ENCODE measurements around the gene AKT1S1.

The AKT1S1 gene

DNA sequence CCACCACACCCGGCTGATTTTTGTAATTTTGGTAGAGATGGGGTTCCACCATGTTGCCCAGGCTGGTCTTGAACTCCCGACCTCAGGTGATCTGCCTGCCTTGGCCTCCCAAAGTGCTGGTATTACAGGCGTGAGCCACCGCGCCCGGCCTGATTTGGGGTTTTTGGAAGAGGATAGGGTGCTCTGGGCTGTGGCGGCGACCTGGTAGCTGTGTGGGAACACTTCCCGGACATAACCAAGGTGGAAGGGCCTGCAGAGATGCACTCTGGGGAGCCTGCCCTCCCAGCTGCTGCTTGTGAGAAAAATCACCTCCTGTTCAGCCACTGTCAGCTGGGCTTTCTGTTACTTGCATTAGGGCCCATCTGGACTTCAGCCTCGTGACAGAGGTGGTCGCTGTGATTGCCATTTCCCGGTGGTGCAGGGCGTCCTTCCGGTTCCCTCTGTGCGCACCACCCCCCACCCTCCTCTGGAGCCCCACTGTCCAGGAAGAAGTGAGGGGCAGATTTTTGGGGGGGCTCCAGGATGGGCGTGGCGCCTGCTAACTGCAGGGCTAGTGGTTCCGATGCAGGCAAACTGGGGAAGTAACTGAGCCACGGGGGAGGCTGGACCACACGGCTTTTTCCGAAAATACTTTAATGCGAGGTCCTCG lies 12.0 kb upstream of the AKT1S1 start:
- Histone ChIP-seq H3K4me3 (ENCODE audit: low read depth, low read length) (no peak overlapping the region), H3K4me1 (ENCODE audit: control insufficient read depth, insufficient read depth, low read length) (peaks cover 4% of the 10 kb centered on the region; the same call in 1 of the 2 replicates), H3K9me3 (ENCODE audit: control insufficient read depth, insufficient read depth, low read depth, low read length) (no peaks in the 10 kb centered on the region), H3K36me3 (ENCODE audit: control insufficient read depth, insufficient read depth, low read length) (peaks cover 24% of the 10 kb centered on the region), H3K27me3 (ENCODE audit: control insufficient read depth, insufficient read depth, low read length) (peaks cover 19% of the 10 kb centered on the region), H3K9ac (ENCODE audit: low read length) (no peak overlapping the region), H3K27ac (ENCODE audit: low read depth, low read length) (no peak overlapping the region)

DNA sequence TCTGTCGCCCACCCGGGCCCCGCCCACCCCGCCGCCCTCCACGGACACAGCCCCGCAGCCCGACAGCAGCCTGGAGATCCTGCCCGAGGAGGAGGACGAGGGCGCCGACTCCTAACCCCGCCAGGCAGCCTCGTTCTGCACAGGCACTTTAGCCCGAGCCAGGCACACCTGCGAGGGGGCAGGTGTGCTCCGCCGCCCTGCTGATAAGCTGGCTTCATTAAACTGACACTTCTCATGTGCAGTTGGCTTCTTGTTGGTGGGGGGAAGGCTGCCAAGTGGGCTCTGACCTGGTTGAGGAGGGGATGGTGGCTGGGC lies 11.3 kb upstream of the AKT1S1 start:
- Histone ChIP-seq H3K27ac (ENCODE audit: low read depth, low read length) (no peak overlapping the region), H3K36me3 (ENCODE audit: control insufficient read depth, insufficient read depth, low read length) (peaks cover 31% of the 10 kb centered on the region), H3K9ac (ENCODE audit: low read length) (no peak overlapping the region), H3K4me3 (ENCODE audit: low read depth, low read length) (no peak overlapping the region), H3K27me3 (ENCODE audit: control insufficient read depth, insufficient read depth, low read length) (peaks cover 19% of the 10 kb centered on the region), H3K4me1 (ENCODE audit: control insufficient read depth, insufficient read depth, low read length) (peaks cover 4% of the 10 kb centered on the region; the same call in 1 of the 2 replicates), H3K9me3 (ENCODE audit: control insufficient read depth, insufficient read depth, low read depth, low read length) (no peaks in the 10 kb centered on the region)

DNA sequence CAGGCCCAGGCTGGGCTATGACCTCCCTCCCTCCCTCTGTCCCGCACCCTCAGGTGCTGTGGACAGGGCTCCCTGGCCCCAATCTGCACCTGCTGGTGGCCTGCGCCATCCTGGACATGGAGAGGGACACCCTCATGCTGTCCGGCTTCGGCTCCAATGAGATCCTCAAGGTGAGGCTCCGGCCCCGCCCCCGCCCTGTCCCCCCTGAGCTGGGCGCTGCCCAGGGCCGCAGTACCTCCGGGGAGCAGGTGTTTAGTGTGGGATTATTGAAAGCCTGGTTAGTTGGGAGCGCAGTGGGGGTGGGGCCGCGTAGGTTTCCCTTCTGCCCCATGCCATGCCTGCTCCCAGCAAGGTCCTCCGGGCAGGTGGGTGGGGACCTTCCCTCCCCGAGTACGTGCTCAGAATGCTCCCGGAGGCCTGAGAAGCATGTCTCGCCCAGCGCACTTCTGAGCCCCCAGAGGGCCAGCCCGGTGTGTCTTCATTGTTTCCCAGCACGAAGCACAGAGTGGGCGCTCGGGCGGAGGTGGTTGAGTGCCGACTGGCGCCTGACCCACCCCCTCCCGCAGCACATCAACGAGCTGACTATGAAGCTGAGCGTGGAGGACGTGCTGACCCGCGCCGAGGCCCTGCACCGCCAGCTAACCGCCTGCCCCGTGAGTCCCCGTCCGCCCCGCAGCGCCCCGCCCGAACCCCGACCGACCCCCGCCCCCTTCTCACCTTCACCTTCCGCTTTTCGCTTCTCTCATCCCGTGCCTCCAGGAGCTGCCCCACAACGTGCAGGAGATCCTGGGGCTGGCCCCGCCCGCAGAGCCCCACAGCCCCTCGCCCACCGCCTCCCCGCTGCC lies 10.7 kb upstream of the AKT1S1 start:
- Histone ChIP-seq H3K9me3 (ENCODE audit: control insufficient read depth, insufficient read depth, low read depth, low read length) (no peaks in the 10 kb centered on the region), H3K27me3 (ENCODE audit: control insufficient read depth, insufficient read depth, low read length) (peaks cover 15% of the 10 kb centered on the region), H3K4me3 (ENCODE audit: low read depth, low read length) (no peak overlapping the region), H3K27ac (ENCODE audit: low read depth, low read length) (no peak overlapping the region), H3K9ac (ENCODE audit: low read length) (no peak overlapping the region), H3K36me3 (ENCODE audit: control insufficient read depth, insufficient read depth, low read length) (peaks cover 37% of the 10 kb centered on the region), H3K4me1 (ENCODE audit: control insufficient read depth, insufficient read depth, low read length) (peaks cover 4% of the 10 kb centered on the region; the same call in 1 of the 2 replicates)

DNA sequence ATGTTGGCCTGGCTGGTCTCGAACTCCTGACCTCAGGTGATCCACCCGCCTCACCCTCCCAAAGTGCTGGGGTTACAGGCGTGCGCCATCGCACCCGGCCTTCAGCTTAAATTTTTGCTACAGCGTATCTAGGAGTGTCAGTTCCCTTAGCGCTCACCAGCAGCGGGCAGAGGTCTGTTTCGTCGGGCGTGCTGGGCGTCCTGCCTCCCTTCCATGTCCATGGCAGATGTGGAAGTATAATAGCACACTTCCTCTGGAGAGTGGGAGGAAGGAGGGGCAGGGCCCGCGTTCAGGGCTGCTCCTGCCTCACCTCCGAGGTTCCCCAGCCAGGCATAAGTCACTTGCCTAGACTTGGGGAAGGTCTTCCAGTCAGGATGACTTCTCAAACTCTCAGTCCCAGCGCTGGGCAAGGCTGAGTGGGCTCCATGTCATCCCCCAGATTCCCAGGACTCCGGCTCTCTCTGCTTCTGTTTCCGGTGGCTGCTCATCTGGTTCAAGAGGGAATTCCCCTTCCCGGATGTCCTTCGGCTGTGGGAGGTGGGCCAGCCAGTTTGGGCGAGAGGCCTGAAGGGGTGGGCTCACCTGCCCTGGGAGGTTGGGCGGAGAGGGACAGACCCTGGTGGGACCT lies 10.0 kb upstream of the AKT1S1 start:
- Histone ChIP-seq H3K27me3 (ENCODE audit: control insufficient read depth, insufficient read depth, low read length) (peaks cover 10% of the 10 kb centered on the region), H3K9me3 (ENCODE audit: control insufficient read depth, insufficient read depth, low read depth, low read length) (no peaks in the 10 kb centered on the region), H3K4me1 (ENCODE audit: control insufficient read depth, insufficient read depth, low read length) (peaks cover 4% of the 10 kb centered on the region; the same call in 1 of the 2 replicates), H3K9ac (ENCODE audit: low read length) (no peak overlapping the region), H3K27ac (ENCODE audit: low read depth, low read length) (no peak overlapping the region), H3K36me3 (ENCODE audit: control insufficient read depth, insufficient read depth, low read length) (peaks cover 44% of the 10 kb centered on the region), H3K4me3 (ENCODE audit: low read depth, low read length) (no peak overlapping the region)

DNA sequence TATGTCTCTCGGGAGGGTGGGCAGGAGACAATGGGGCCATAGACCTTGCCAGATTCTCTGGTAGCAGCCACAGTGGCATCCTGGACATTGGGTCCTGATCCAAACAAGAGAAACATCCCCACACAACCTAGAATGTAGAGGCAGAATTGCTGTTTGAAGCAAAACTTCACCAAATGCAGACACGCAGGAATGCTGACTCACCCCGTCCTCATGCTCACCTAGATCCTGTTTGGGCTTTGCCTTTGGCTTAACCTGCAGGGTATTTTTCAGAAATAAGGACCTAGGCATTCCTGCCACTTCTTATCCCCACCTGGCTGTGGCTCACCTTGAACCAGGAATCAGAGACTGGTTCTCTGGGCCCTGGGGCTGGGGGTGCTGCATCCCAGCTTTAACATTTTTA lies 7.6 kb upstream of the AKT1S1 start:
- H3K36me3 ChIP-seq (ENCODE audit: control insufficient read depth, insufficient read depth, low read length) = peaks cover 67% of the 10 kb centered on the region

DNA sequence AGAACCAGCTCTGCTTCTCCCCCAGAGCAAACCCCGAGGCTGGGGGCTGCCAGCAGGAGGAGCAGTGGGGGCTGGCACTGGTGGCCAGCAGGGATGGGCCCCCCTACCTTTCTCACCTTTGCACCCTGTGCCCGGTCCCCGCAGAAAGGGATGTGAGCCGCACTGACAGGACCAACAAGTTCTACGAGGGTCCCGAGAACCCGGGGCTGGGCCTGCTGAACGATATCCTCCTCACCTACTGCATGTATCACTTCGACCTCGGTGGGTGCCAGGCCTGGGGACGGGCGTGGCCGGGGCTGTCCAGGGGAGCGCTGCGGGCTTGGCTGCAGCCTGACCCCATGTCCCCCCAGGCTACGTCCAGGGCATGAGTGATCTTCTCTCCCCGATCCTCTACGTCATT lies 7.0 kb upstream of the AKT1S1 start:
- peaks cover under 1% of the 10 kb centered on the region; the same call in 1 of the 2 replicates for H3K4me1 ChIP-seq (ENCODE audit: control insufficient read depth, insufficient read depth, low read length)
- H3K27ac ChIP-seq (ENCODE audit: low read depth, low read length) = no peak overlapping the region
- H3K27me3 ChIP-seq (ENCODE audit: control insufficient read depth, insufficient read depth, low read length) = peaks cover 1% of the 10 kb centered on the region; the same call in 1 of the 2 replicates
- no peak overlapping the region for H3K4me3 ChIP-seq (ENCODE audit: low read depth, low read length)
- no peaks in the 10 kb centered on the region for H3K9me3 ChIP-seq (ENCODE audit: control insufficient read depth, insufficient read depth, low read depth, low read length)
- H3K36me3 ChIP-seq (ENCODE audit: control insufficient read depth, insufficient read depth, low read length) = peaks cover 72% of the 10 kb centered on the region
- H3K9ac ChIP-seq (ENCODE audit: low read length) = no peak overlapping the region

More for the DNA sequence above, 7.6 kb upstream of the AKT1S1 start:
- H3K4me1 ChIP-seq (ENCODE audit: control insufficient read depth, insufficient read depth, low read length) = no peaks in the 10 kb centered on the region
- no peak overlapping the region for H3K9ac ChIP-seq (ENCODE audit: low read length)
- no peaks in the 10 kb centered on the region for H3K9me3 ChIP-seq (ENCODE audit: control insufficient read depth, insufficient read depth, low read depth, low read length)
- H3K4me3 ChIP-seq (ENCODE audit: low read depth, low read length) = no peak overlapping the region
- no peak overlapping the region for H3K27ac ChIP-seq (ENCODE audit: low read depth, low read length)
- peaks cover 7% of the 10 kb centered on the region; the same call in 1 of the 2 replicates for H3K27me3 ChIP-seq (ENCODE audit: control insufficient read depth, insufficient read depth, low read length)

DNA sequence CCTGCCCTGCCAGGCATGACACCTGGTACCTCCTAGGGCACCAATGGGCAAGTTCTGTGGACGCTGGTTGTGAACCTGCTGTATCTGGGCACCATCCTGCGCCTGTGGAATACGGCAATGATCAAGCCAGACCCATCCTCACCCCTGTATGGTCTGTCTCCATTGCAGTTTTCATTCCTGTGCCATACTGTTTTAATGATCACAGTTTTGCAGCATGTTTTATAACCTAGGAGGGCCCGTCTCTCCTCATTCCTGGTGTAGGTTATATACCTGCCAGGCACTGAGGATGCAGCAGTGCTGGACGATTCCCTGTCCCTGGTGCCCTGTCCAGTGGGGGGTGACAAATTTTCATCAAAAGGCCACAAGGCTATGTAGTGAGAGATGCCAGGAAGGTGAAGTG lies 5.9 kb upstream of the AKT1S1 start:
- Histone ChIP-seq H3K36me3 (ENCODE audit: control insufficient read depth, insufficient read depth, low read length) (peaks cover 76% of the 10 kb centered on the region), H3K9ac (ENCODE audit: low read length) (no peak overlapping the region), H3K27me3 (ENCODE audit: control insufficient read depth, insufficient read depth, low read length) (no peaks in the 10 kb centered on the region), H3K4me3 (ENCODE audit: low read depth, low read length) (no peak overlapping the region), H3K27ac (ENCODE audit: low read depth, low read length) (no peak overlapping the region), H3K9me3 (ENCODE audit: control insufficient read depth, insufficient read depth, low read depth, low read length) (no peaks in the 10 kb centered on the region), H3K4me1 (ENCODE audit: control insufficient read depth, insufficient read depth, low read length) (peaks cover 8% of the 10 kb centered on the region; the same call in 1 of the 2 replicates)

DNA sequence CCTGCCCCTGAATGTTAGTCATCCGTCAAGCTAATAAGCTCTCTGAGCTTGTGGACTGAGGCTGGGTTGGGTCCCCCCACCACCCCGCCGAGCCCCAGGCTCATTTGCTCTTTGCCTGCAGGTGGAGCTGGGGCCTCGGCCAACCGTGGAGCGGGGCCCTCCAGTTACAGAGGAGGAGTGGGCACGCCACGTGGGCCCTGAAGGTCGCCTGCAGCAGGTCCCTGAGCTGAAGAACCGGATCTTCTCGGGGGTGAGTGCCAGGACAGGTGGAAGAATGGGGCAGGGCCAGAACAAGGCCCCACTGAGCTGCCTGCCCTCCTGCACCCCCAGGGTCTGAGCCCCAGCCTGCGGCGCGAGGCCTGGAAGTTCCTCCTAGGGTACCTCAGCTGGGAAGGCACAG lies 5.5 kb upstream of the AKT1S1 start:
- peaks cover 8% of the 10 kb centered on the region; the same call in 1 of the 2 replicates for H3K4me1 ChIP-seq (ENCODE audit: control insufficient read depth, insufficient read depth, low read length)
- no peak overlapping the region for H3K9ac ChIP-seq (ENCODE audit: low read length)
- H3K9me3 ChIP-seq (ENCODE audit: control insufficient read depth, insufficient read depth, low read depth, low read length) = no peaks in the 10 kb centered on the region
- H3K36me3 ChIP-seq (ENCODE audit: control insufficient read depth, insufficient read depth, low read length) = peaks cover 76% of the 10 kb centered on the region
- H3K27ac ChIP-seq (ENCODE audit: low read depth, low read length) = no peak overlapping the region
- no peaks in the 10 kb centered on the region for H3K27me3 ChIP-seq (ENCODE audit: control insufficient read depth, insufficient read depth, low read length)
- H3K4me3 ChIP-seq (ENCODE audit: low read depth, low read length) = no peak overlapping the region

DNA sequence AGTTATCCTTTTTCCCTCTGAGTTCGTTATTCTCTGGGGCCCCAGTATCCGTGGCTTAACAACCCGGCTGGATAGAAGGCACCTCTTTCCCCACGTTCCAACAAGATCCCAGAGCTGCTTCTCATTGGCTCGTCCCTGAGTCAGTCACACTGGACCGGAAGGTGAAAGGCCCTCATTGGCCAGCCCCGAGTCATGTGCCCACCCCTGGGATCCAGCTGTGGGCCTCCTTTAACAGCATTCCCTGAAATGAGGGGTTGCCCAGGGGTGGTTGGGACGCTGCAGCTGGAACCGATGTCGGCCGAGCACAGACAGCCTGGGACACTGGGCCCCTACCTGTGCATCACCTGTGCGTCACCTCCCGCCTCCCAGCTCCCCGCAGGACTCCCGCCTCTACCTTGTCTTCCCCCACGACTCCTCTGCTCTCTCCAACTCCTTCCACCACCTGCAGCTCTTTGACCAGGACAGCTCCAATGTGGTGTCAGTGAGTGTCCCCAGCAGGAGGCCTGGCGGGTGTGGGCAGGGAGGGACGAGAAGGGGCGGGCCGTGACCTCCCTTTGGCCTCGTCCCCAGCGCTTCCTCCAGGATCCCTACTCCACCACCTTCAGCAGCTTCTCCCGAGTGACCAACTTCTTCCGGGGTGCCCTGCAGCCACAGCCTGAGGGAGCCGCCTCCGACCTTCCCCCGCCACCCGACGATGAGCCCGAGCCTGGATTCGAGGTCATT lies 4.7 kb upstream of the AKT1S1 start:
- Histone ChIP-seq H3K27me3 (ENCODE audit: control insufficient read depth, insufficient read depth, low read length) (no peaks in the 10 kb centered on the region), H3K9ac (ENCODE audit: low read length) (no peak overlapping the region)

DNA sequence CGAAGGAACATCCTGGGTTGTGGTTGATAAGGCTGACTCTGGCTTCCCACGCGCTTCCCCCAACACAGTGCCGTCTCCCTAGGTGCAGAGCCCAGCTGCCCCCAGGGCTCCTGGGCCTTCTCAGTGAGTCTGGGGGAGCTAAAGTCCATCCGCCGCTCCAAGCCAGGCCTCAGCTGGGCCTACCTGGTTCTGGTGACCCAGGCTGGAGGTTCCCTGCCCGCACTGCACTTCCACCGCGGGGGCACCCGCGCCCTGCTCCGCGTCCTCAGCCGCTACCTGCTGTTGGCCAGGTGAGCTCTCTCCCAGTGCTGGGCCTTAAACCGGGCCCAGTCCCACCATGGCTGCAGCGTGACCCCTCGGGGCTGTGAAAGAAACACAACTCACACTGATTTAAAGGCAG lies 4.0 kb upstream of the AKT1S1 start:
- H3K4me3 ChIP-seq (ENCODE audit: low read depth, low read length) = no peak overlapping the region
- no peaks in the 10 kb centered on the region for H3K9me3 ChIP-seq (ENCODE audit: control insufficient read depth, insufficient read depth, low read depth, low read length)
- H3K36me3 ChIP-seq (ENCODE audit: control insufficient read depth, insufficient read depth, low read length) = peaks cover 70% of the 10 kb centered on the region
- H3K9ac ChIP-seq (ENCODE audit: low read length) = no peak overlapping the region
- H3K27ac ChIP-seq (ENCODE audit: low read depth, low read length) = no peak overlapping the region
- H3K4me1 ChIP-seq (ENCODE audit: control insufficient read depth, insufficient read depth, low read length) = peaks cover 8% of the 10 kb centered on the region; the same call in 1 of the 2 replicates
- H3K27me3 ChIP-seq (ENCODE audit: control insufficient read depth, insufficient read depth, low read length) = no peaks in the 10 kb centered on the region

More for the DNA sequence above, 4.7 kb upstream of the AKT1S1 start:
- Histone ChIP-seq H3K4me1 (ENCODE audit: control insufficient read depth, insufficient read depth, low read length) (peaks cover 8% of the 10 kb centered on the region; the same call in 1 of the 2 replicates), H3K36me3 (ENCODE audit: control insufficient read depth, insufficient read depth, low read length) (peaks cover 73% of the 10 kb centered on the region), H3K27ac (ENCODE audit: low read depth, low read length) (no peak overlapping the region), H3K4me3 (ENCODE audit: low read depth, low read length) (no peak overlapping the region), H3K9me3 (ENCODE audit: control insufficient read depth, insufficient read depth, low read depth, low read length) (no peaks in the 10 kb centered on the region)
